Measurements from ENCODE around the gene SCP2.

Gene SCP2

DNA sequence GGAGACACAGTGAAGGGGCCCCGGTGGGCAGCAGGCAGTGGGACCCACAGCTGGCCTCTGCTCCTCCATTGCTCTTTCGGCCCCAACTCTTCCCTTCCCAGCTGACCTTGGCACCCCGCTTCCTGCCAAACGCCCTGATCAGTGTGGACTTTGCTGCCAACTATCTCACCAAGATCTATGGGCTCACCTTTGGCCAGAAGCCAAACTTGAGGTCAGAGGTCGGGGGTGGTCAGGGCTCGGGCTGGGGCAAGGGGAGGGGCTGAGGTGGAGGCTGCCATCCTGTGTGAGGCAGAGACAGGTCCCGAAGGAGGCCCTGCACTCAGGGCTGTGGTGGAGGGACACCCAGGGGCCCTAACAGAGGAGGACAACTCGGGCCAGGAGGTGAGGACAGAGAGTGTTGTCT, 148.7 kb downstream of the SCP2 start:
- Histone ChIP-seq H3K27ac (ENCODE audit: low read depth, low read length) (no peak overlapping the region), H3K4me1 (ENCODE audit: control insufficient read depth in 5 of 5, insufficient read depth in 5 of 5, low read length in 5 of 5) (peaks cover 0 to 6% (median 0%) of the 10 kb centered on the region in 5 donors), H3K9ac (ENCODE audit: low read length in 5 of 5) (no peak overlapping the region), H3K4me3 (ENCODE audit: low read depth in 1 of 5, low read length in 5 of 5) (no peak overlapping the region), H3K9me3 (ENCODE audit: control insufficient read depth in 5 of 5, low read length in 5 of 5) (no peaks in the 10 kb centered on the region), H3K27me3 (ENCODE audit: control insufficient read depth in 5 of 5, insufficient read depth in 4 of 5, low read length in 5 of 5) (no peaks in the 10 kb centered on the region), H3K36me3 (ENCODE audit: control insufficient read depth in 5 of 5, insufficient read depth in 5 of 5, low read length in 5 of 5) (peaks cover 0 to 22% (median 10%) of the 10 kb centered on the region in 5 donors)

DNA sequence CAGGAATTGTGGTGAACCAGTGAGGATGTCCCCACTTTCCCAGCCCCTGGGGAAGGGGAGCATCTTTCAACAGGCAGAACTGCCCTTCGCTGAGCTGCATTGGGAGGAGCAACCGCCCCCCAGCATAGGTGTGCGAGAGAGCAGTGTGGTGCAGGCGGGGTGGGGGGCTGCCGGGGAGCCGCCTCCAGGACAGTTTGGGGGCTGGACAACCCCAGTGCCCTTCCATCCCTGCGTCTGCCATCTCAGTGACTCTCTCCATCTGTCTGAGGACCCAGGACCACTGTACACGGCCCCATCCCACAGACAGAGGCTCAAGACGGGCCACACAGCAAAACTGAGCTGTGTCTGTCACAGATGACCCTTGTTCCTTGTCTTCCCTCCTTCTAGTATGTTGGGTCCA, 149.1 kb downstream of the SCP2 start:
- Histone ChIP-seq H3K27me3 (ENCODE audit: control insufficient read depth in 5 of 5, insufficient read depth in 4 of 5, low read length in 5 of 5) (no peaks in the 10 kb centered on the region), H3K9ac (ENCODE audit: low read length in 5 of 5) (no peak overlapping the region), H3K4me1 (ENCODE audit: control insufficient read depth in 5 of 5, insufficient read depth in 5 of 5, low read length in 5 of 5) (peaks cover 0 to 6% (median 0%) of the 10 kb centered on the region in 5 donors), H3K4me3 (ENCODE audit: low read depth in 1 of 5, low read length in 5 of 5) (no peak overlapping the region), H3K27ac (ENCODE audit: low read depth, low read length) (no peak overlapping the region), H3K36me3 (ENCODE audit: control insufficient read depth in 5 of 5, insufficient read depth in 5 of 5, low read length in 5 of 5) (peaks cover 0 to 22% (median 14%) of the 10 kb centered on the region in 5 donors), H3K9me3 (ENCODE audit: control insufficient read depth in 5 of 5, low read length in 5 of 5) (no peaks in the 10 kb centered on the region)

DNA sequence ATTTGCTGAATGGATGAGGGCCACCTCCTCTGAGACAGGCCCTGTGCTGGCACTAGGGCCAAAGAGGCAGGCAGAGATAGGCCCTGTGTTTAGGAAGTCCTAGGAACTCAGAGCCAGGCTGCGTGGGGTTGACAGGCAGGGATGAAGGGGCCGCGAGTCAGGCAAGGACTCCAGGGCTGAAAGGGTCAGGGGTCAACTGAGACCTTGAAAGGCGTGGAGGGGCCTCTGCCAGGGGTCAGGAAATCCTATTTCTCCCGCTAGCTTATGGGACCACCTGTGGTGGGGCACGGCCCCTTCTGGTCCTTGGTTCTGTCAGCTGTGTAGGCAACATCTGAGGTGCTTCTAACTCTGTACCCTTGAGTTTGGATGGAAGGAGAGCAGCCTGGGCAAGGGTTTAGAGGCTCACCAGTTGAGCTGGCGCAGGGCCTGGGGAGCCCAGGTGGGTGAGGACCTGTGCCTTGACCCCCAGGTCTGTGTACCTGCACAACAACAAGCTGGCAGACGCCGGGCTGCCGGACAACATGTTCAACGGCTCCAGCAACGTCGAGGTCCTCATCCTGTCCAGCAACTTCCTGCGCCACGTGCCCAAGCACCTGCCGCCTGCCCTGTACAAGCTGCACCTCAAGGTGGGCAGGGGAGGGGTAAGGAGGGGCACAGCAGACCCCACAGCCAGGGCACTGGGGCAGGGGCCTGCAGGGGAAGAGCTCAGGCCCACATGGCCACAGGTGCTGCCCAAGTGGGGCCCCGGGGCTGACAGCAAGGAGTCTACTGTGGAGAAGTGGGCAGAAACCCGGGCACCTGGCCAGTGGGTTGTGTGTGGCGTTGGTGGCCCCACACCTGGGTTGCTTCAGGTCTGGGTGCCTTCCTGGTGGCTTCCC, 149.9 kb downstream of the SCP2 start:
- no peaks in the 10 kb centered on the region for H3K27me3 ChIP-seq (ENCODE audit: control insufficient read depth in 5 of 5, insufficient read depth in 4 of 5, low read length in 5 of 5)
- peaks cover 0 to 30% (median 20%) of the 10 kb centered on the region in 5 donors for H3K36me3 ChIP-seq (ENCODE audit: control insufficient read depth in 5 of 5, insufficient read depth in 5 of 5, low read length in 5 of 5)
- H3K9ac ChIP-seq (ENCODE audit: low read length in 5 of 5), result no peak overlapping the region
- H3K9me3 ChIP-seq (ENCODE audit: control insufficient read depth in 5 of 5, low read length in 5 of 5), result no peaks in the 10 kb centered on the region
- H3K27ac ChIP-seq (ENCODE audit: low read depth, low read length), result no peak overlapping the region
- H3K4me1 ChIP-seq (ENCODE audit: control insufficient read depth in 5 of 5, insufficient read depth in 5 of 5, low read length in 5 of 5), result peaks cover 0 to 6% (median 0%) of the 10 kb centered on the region in 5 donors
- no peak overlapping the region for H3K4me3 ChIP-seq (ENCODE audit: low read depth in 1 of 5, low read length in 5 of 5)

DNA sequence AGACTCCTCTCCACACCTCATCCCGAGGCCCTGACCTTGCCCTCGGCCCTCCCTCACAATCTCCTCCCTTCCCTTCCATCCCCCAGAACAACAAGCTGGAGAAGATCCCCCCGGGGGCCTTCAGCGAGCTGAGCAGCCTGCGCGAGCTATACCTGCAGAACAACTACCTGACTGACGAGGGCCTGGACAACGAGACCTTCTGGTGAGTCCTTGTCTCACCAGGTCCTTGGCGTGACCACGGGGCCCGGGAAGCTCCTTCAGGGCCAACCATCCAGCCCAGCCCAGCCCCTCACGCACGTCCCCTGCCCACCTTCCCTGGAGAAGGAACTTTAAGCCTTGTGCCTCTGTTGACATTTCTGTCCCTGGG, 150.5 kb downstream of the SCP2 start:
- Histone ChIP-seq H3K27ac (ENCODE audit: low read depth, low read length) (no peak overlapping the region), H3K27me3 (ENCODE audit: control insufficient read depth in 5 of 5, insufficient read depth in 4 of 5, low read length in 5 of 5) (no peaks in the 10 kb centered on the region), H3K4me1 (ENCODE audit: control insufficient read depth in 5 of 5, insufficient read depth in 5 of 5, low read length in 5 of 5) (peaks cover 0 to 6% (median 0%) of the 10 kb centered on the region in 5 donors), H3K4me3 (ENCODE audit: low read depth in 1 of 5, low read length in 5 of 5) (no peak overlapping the region), H3K36me3 (ENCODE audit: control insufficient read depth in 5 of 5, insufficient read depth in 5 of 5, low read length in 5 of 5) (peaks cover 0 to 37% (median 26%) of the 10 kb centered on the region in 5 donors), H3K9ac (ENCODE audit: low read length in 5 of 5) (no peak overlapping the region), H3K9me3 (ENCODE audit: control insufficient read depth in 5 of 5, low read length in 5 of 5) (no peaks in the 10 kb centered on the region)

GRCh38 chr1:53078333-53079101, 151.4 kb downstream of the SCP2 start:
- H3K4me3 ChIP-seq (ENCODE audit: low read depth in 1 of 5, low read length in 5 of 5), result no peak overlapping the region
- H3K9ac ChIP-seq (ENCODE audit: low read length in 5 of 5), result no peak overlapping the region
- H3K9me3 ChIP-seq (ENCODE audit: control insufficient read depth in 5 of 5, low read length in 5 of 5), result no peaks in the 10 kb centered on the region
- H3K4me1 ChIP-seq (ENCODE audit: control insufficient read depth in 5 of 5, insufficient read depth in 5 of 5, low read length in 5 of 5), result peaks cover 0 to 12% (median 0%) of the 10 kb centered on the region in 5 donors
- no peaks in the 10 kb centered on the region for H3K27me3 ChIP-seq (ENCODE audit: control insufficient read depth in 5 of 5, insufficient read depth in 4 of 5, low read length in 5 of 5)
- H3K36me3 ChIP-seq (ENCODE audit: control insufficient read depth in 5 of 5, insufficient read depth in 5 of 5, low read length in 5 of 5), result peaks cover 0 to 39% (median 35%) of the 10 kb centered on the region in 5 donors
- H3K27ac ChIP-seq (ENCODE audit: low read depth, low read length), result no peak overlapping the region

GRCh38 chr1:53079251-53079650, 152.2 kb downstream of the SCP2 start:
- H3K9ac ChIP-seq (ENCODE audit: low read length in 5 of 5), result no peak overlapping the region
- peaks cover 0 to 40% (median 35%) of the 10 kb centered on the region in 5 donors for H3K36me3 ChIP-seq (ENCODE audit: control insufficient read depth in 5 of 5, insufficient read depth in 5 of 5, low read length in 5 of 5)
- no peak overlapping the region for H3K4me3 ChIP-seq (ENCODE audit: low read depth in 1 of 5, low read length in 5 of 5)
- no peak overlapping the region for H3K27ac ChIP-seq (ENCODE audit: low read depth, low read length)
- H3K27me3 ChIP-seq (ENCODE audit: control insufficient read depth in 5 of 5, insufficient read depth in 4 of 5, low read length in 5 of 5), result no peaks in the 10 kb centered on the region
- H3K4me1 ChIP-seq (ENCODE audit: control insufficient read depth in 5 of 5, insufficient read depth in 5 of 5, low read length in 5 of 5), result peaks cover 0 to 6% (median 0%) of the 10 kb centered on the region in 5 donors
- no peaks in the 10 kb centered on the region for H3K9me3 ChIP-seq (ENCODE audit: control insufficient read depth in 5 of 5, low read length in 5 of 5)

GRCh38 chr1:53080041-53080440, 153.0 kb downstream of the SCP2 start:
- H3K4me1 ChIP-seq (ENCODE audit: control insufficient read depth in 5 of 5, insufficient read depth in 5 of 5, low read length in 5 of 5), result peaks cover 0 to 6% (median 0%) of the 10 kb centered on the region in 5 donors

DNA sequence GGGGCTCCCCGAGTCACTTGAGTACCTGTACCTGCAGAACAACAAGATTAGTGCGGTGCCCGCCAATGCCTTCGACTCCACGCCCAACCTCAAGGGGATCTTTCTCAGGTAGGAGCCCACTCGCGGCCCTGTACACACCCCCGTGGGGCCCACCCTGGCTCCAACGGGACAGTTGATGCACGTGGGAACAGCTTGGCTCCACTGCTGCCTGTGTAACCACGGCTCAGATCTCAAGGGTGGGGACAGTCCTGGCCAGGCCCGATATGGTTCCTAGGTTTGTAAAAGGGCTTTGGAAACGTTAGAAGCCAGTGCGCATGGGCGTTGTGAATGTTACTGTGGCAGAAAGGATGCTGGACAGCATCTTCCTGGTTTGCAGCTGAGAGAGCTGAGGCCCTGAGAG, 153.7 kb downstream of the SCP2 start:
- Histone ChIP-seq H3K36me3 (ENCODE audit: control insufficient read depth in 5 of 5, insufficient read depth in 5 of 5, low read length in 5 of 5) (peaks cover 0 to 49% (median 38%) of the 10 kb centered on the region in 5 donors), H3K4me3 (ENCODE audit: low read depth in 1 of 5, low read length in 5 of 5) (no peak overlapping the region), H3K27ac (ENCODE audit: low read depth, low read length) (no peak overlapping the region), H3K9me3 (ENCODE audit: control insufficient read depth in 5 of 5, low read length in 5 of 5) (no peaks in the 10 kb centered on the region), H3K4me1 (ENCODE audit: control insufficient read depth in 5 of 5, insufficient read depth in 5 of 5, low read length in 5 of 5) (peaks cover 0 to 6% (median 0%) of the 10 kb centered on the region in 5 donors), H3K27me3 (ENCODE audit: control insufficient read depth in 5 of 5, insufficient read depth in 4 of 5, low read length in 5 of 5) (no peaks in the 10 kb centered on the region), H3K9ac (ENCODE audit: low read length in 5 of 5) (no peak overlapping the region)

More at GRCh38 chr1:53080041-53080440, 153.0 kb downstream of the SCP2 start:
- Histone ChIP-seq H3K27me3 (ENCODE audit: control insufficient read depth in 5 of 5, insufficient read depth in 4 of 5, low read length in 5 of 5) (no peaks in the 10 kb centered on the region), H3K9ac (ENCODE audit: low read length in 5 of 5) (no peak overlapping the region), H3K27ac (ENCODE audit: low read depth, low read length) (no peak overlapping the region), H3K4me3 (ENCODE audit: low read depth in 1 of 5, low read length in 5 of 5) (no peak overlapping the region), H3K9me3 (ENCODE audit: control insufficient read depth in 5 of 5, low read length in 5 of 5) (no peaks in the 10 kb centered on the region), H3K36me3 (ENCODE audit: control insufficient read depth in 5 of 5, insufficient read depth in 5 of 5, low read length in 5 of 5) (peaks cover 0 to 48% (median 38%) of the 10 kb centered on the region in 5 donors)

DNA sequence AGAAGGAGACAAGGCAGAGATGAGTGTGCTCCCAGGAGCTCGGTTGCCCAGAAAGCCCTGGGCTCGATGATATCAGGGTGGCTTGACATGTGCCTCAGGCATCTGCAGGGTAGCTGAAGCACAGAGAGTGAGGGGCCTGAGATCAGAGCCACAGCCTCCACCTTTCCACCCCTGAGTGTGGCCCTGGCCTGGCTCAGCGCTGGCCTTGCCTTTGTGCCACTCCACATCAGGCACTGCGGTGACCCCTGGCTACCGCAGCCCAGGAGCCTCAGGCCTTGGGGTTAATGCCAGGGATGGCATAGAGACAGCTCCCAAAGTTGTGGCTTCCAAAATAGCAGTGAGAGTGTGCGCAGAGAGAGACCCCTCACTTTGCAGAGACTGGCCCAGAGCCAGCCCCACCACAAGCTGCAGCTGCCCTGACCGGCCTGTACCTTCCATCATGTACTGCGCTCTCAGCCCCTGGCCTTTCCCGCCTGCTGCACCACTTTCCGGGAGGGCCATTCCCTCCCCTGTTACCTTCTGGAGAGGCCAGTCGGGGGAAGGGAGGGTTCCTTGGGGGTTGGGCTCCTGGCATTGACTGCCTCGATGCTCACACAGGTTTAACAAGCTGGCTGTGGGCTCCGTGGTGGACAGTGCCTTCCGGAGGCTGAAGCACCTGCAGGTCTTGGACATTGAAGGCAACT, 154.4 kb downstream of the SCP2 start:
- no peak overlapping the region for H3K4me3 ChIP-seq (ENCODE audit: low read depth in 1 of 5, low read length in 5 of 5)
- H3K9me3 ChIP-seq (ENCODE audit: control insufficient read depth in 5 of 5, low read length in 5 of 5), result no peaks in the 10 kb centered on the region
- H3K36me3 ChIP-seq (ENCODE audit: control insufficient read depth in 5 of 5, insufficient read depth in 5 of 5, low read length in 5 of 5), result peaks cover 0 to 49% (median 38%) of the 10 kb centered on the region in 5 donors
- H3K9ac ChIP-seq (ENCODE audit: low read length in 5 of 5), result no peak overlapping the region
- peaks cover 0 to 6% (median 0%) of the 10 kb centered on the region in 5 donors for H3K4me1 ChIP-seq (ENCODE audit: control insufficient read depth in 5 of 5, insufficient read depth in 5 of 5, low read length in 5 of 5)
- H3K27me3 ChIP-seq (ENCODE audit: control insufficient read depth in 5 of 5, insufficient read depth in 4 of 5, low read length in 5 of 5), result no peaks in the 10 kb centered on the region
- no peak overlapping the region for H3K27ac ChIP-seq (ENCODE audit: low read depth, low read length)
